ENCODE data around the gene TTLL7. TPM values are rescaled to one million over a fixed set of nuclear protein-coding genes. Genes with fewer than 3 reads are reported as not detected.

TTLL7 gene
- total and polyA plus RNA-seq, 7 donors: 1.1 to 13.0 (median 5.0) TPM

DNA sequence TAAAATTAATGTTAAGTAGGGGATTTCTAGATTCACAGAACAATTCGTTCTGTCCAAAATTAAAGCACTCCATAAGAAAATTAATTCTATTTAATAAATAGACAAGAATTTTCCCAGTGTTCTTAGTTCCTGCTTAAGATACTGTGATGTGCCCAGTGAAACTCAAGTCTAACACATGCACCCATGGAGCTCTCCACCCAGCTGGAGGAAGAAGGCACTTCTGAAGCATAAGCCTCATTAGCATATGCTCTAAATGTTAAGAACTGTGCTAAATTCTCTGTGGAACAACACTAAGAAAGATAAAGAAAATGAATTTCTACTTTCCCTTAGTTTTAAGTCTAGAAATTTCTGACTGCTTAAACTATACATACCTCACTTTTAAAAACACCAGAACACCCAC, 71.2 kb downstream of the TTLL7 start:
- H3K27me3 ChIP-seq (ENCODE audit: insufficient read depth in 3 of 3, low read length in 2 of 3): no peaks in the 10 kb centered on the region
- intact Hi-C loops (cut with DNase I): no loop called here
- peaks cover 0 to 29% of the 10 kb centered on the region in 2 donors for H3K36me3 ChIP-seq (ENCODE audit: insufficient read depth in 1 of 2, low read depth in 1 of 2)
- 84 to 86% (median 86%) methylated on average over 1 of the region's 1 CpG for WGBS, 3 donors
- no peak for ATAC-seq
- no peak for DNase-seq
- H3K9me3 ChIP-seq: no peaks in the 10 kb centered on the region
- no peak overlapping the region for H3K4me3 ChIP-seq
- TF ChIP-seq, protein P1, sequence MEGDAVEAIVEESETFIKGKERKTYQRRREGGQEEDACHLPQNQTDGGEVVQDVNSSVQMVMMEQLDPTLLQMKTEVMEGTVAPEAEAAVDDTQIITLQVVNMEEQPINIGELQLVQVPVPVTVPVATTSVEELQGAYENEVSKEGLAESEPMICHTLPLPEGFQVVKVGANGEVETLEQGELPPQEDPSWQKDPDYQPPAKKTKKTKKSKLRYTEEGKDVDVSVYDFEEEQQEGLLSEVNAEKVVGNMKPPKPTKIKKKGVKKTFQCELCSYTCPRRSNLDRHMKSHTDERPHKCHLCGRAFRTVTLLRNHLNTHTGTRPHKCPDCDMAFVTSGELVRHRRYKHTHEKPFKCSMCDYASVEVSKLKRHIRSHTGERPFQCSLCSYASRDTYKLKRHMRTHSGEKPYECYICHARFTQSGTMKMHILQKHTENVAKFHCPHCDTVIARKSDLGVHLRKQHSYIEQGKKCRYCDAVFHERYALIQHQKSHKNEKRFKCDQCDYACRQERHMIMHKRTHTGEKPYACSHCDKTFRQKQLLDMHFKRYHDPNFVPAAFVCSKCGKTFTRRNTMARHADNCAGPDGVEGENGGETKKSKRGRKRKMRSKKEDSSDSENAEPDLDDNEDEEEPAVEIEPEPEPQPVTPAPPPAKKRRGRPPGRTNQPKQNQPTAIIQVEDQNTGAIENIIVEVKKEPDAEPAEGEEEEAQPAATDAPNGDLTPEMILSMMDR (IDR thresholded peaks at IDR 0.05): no peak
- H3K4me1 ChIP-seq: no peaks in the 10 kb centered on the region
- no peak overlapping the region for H3K27ac ChIP-seq

DNA sequence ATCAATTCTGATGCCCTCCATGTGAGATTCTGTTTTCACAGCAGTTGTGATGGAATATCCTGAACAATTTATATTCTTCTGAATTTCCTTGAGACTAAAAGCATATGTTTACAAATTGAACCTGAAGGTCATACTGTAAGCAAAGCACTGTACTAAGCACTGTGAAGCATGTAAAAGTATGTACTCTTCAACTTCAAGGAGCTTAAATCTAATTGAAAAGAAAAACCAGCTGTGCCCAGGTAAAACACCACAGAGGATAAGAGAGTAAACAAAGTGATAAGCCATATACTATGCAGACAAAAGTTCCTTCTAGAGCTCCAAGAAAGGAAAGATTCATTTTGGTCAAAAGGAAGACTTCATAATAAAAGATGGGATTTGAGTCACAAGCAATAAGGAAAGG, 71.9 kb downstream of the TTLL7 start:
- Histone ChIP-seq H3K9me3 (no peaks in the 10 kb centered on the region), H3K27ac (no peak overlapping the region), H3K4me3 (no peak overlapping the region), H3K36me3 (ENCODE audit: insufficient read depth in 1 of 2, low read depth in 1 of 2) (peaks cover 0 to 29% of the 10 kb centered on the region in 2 donors), H3K4me1 (no peaks in the 10 kb centered on the region), H3K27me3 (ENCODE audit: insufficient read depth in 3 of 3, low read length in 2 of 3) (no peaks in the 10 kb centered on the region)
- intact Hi-C loops (cut with DNase I): no loop called here
- ATAC-seq (no peak), DNase-seq (no peak)
- TF ChIP-seq, protein P1 (IDR thresholded peaks at IDR 0.05): no peak

DNA sequence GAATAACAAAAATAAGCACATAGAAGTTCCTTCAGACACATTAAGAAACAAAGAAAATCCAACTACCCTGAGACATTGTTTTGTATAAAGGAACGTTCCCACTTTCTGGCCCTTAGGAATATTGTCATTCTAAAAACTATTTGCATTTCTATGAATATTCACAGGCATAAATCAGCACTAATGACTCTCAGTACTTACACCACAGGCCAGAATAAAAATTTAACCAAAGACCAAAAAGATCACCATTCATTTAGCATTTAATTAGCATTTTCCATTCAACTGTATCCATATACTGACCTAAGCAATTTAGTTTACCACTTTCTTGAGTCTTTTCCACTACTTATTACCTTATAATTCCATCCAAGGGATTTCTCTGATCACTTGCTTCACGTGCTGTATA, 75.4 kb downstream of the TTLL7 start:
- no peak for ATAC-seq
- Histone ChIP-seq H3K27ac (no peak overlapping the region), H3K4me1 (no peaks in the 10 kb centered on the region), H3K27me3 (ENCODE audit: insufficient read depth in 3 of 3, low read length in 2 of 3) (no peaks in the 10 kb centered on the region), H3K4me3 (no peak overlapping the region), H3K36me3 (ENCODE audit: insufficient read depth in 1 of 2, low read depth in 1 of 2) (peaks cover 0 to 30% of the 10 kb centered on the region in 2 donors), H3K9me3 (no peaks in the 10 kb centered on the region)
- TF ChIP-seq, protein P1 (IDR thresholded peaks at IDR 0.05): no peak
- no peak for DNase-seq
- intact Hi-C loops (cut with DNase I): no loop called here
- WGBS, 3 donors: 83 to 85% (median 84%) methylated on average over 2 of the region's 2 CpGs

DNA sequence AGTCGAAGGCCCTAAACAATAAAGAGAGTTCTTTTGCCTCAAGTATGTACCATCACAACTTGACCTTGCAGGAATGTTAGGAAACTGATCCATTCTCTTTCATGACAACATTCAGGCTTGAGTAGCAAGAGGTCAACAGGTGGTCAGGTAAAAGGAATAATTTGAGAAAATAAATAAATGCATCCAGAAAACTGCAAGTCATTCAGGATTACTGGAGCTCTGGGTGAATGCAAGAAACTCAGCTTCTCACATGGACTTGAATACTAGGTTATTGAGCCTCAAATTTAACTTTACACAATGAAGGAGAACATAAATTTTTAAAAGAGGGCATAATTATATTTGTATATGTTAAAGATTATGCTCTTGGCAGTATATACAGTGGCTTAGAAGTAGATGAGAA, 76.5 kb downstream of the TTLL7 start:
- H3K4me3 ChIP-seq: no peak overlapping the region
- H3K36me3 ChIP-seq (ENCODE audit: insufficient read depth in 1 of 2, low read depth in 1 of 2): peaks cover 0 to 30% of the 10 kb centered on the region in 2 donors
- no peaks in the 10 kb centered on the region for H3K9me3 ChIP-seq
- H3K4me1 ChIP-seq: no peaks in the 10 kb centered on the region
- no peak for DNase-seq
- no peak overlapping the region for H3K27ac ChIP-seq
- ATAC-seq: no peak
- WGBS, 3 donors: 42 to 97% (median 96%) methylated on average over 1 of the region's 1 CpG
- TF ChIP-seq, protein P1 (IDR thresholded peaks at IDR 0.05): no peak
- intact Hi-C loops (cut with DNase I): no loop called here
- H3K27me3 ChIP-seq (ENCODE audit: insufficient read depth in 3 of 3, low read length in 2 of 3): no peaks in the 10 kb centered on the region

DNA sequence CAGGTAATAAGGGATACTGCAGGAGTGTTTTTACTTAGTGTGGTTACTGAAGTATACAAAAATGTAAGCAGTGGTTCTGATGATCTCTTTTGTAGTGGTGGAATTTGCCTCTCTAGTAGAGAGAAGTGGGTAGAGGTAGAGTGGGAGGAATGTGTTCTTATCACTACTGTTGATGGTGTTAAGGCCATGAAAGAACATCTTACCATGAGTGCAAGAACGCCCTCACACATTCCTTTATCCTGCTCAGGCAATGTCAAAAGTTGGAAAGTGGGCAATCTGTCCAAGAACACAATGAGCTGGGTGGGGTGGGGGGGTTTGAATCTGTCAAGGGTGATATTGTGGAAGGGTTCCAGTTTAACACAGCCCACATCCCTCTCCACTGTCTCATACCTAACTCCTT, 78.6 kb downstream of the TTLL7 start:
- TF ChIP-seq, protein P1 (IDR thresholded peaks at IDR 0.05): no peak
- WGBS, 3 donors: 95 to 100% (median 100%) methylated on average over 1 of the region's 1 CpG
- Histone ChIP-seq H3K27me3 (ENCODE audit: insufficient read depth in 3 of 3, low read length in 2 of 3) (no peaks in the 10 kb centered on the region), H3K27ac (no peak overlapping the region), H3K4me3 (no peak overlapping the region), H3K4me1 (no peaks in the 10 kb centered on the region), H3K9me3 (no peaks in the 10 kb centered on the region), H3K36me3 (ENCODE audit: insufficient read depth in 1 of 2, low read depth in 1 of 2) (peaks cover 0 to 24% of the 10 kb centered on the region in 2 donors)
- intact Hi-C loops (cut with DNase I): no loop called here
- no peak for DNase-seq
- ATAC-seq: no peak

Measured in psoas muscle (tissue), 8 donors.